Measurements from ENCODE around the gene GTF2I.

- TF ChIP-seq SIN3A (IDR thresholded peaks at IDR 0.05; ENCODE audit: borderline replicate concordance, insufficient read depth, low read length) (no peak), REST (IDR thresholded peaks at IDR 0.05; ENCODE audit: insufficient read depth in 1 of 2, low read depth in 2 of 2, low read length in 2 of 2) (no peak)
Observed at GRCh38 chr7:74612015-74612829, 45.3 kb upstream of the GTF2I start.
